Measurements from ENCODE around the gene MAPK4.

The MAPK4 gene

DNA sequence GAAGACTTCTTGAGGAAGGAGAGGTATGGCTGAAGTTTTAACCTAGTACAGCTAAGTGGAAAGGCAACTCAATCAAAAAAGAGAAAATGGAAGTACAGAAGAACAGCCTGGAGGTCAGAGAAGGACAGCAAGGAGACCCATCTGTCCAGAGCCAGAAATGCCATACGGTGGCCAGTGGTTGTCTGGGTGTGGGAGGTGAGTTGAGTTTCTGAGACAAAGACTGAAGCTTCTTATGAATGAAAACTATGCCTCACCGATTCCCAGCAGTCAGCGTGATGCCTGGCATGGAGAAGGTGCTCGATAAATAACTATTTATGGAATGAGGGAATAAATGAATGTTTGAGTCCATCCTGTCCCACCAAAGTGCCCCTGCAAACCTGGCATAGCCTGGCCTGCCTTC is 161.1 kb downstream of the MAPK4 start:
- TF ChIP-seq, protein P1, sequence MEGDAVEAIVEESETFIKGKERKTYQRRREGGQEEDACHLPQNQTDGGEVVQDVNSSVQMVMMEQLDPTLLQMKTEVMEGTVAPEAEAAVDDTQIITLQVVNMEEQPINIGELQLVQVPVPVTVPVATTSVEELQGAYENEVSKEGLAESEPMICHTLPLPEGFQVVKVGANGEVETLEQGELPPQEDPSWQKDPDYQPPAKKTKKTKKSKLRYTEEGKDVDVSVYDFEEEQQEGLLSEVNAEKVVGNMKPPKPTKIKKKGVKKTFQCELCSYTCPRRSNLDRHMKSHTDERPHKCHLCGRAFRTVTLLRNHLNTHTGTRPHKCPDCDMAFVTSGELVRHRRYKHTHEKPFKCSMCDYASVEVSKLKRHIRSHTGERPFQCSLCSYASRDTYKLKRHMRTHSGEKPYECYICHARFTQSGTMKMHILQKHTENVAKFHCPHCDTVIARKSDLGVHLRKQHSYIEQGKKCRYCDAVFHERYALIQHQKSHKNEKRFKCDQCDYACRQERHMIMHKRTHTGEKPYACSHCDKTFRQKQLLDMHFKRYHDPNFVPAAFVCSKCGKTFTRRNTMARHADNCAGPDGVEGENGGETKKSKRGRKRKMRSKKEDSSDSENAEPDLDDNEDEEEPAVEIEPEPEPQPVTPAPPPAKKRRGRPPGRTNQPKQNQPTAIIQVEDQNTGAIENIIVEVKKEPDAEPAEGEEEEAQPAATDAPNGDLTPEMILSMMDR (IDR thresholded peaks at IDR 0.05): no peak
- no peak for TF ChIP-seq ZFX (IDR thresholded peaks at IDR 0.05; ENCODE audit: borderline replicate concordance)
- no peak overlapping the region for H3K27ac ChIP-seq

DNA sequence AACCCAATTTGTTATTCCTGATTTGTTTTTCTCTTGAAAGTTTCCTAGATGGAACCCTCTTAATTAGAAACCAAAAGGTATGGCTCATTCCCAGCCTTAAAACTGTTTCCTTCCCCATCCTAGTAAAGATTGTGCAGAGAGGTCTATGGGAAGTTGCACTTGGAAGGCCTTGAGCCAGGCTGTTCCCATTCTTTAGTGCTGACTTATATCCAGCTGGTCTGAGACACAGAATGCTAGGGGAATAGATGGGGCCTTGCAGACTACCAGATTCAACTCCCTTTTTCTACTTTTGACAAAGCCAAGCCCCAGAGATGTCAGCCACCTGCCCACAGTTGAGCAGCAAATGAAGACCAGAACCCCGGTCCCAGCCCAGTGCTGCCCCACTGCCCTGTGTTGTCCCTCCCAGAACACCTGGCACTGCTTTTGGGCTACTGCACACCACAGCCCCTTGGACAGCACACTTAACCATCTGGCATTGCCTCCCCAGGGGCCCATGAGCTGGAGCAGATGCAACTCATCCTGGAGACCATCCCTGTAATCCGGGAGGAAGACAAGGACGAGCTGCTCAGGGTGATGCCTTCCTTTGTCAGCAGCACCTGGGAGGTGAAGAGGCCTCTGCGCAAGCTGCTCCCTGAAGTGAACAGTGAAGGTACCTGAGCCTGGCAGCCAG is 161.7 kb downstream of the MAPK4 start:
- no peak overlapping the region for H3K27ac ChIP-seq
- no peak for TF ChIP-seq ZFX (IDR thresholded peaks at IDR 0.05; ENCODE audit: borderline replicate concordance)
- TF ChIP-seq, protein P1 (IDR thresholded peaks at IDR 0.05): no peak

DNA sequence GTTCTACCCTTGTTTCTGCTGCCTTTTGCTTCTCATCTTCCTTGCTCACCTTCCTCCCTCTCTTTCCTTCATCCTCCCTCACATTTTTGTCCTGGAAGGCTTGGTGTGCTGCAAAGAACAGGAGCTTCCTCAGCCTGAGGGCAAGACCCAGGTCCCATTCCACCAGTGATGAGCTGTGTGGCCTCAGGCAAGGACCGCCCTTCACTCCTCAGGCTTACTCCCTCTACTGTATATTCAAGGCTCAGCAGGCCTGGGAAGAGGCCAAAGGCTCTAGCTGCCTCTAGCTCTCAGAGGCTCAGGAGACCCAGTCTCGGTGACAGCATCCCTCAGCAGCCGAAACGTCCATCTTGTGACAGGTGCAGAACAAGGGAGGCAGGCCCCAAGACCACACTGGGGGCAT is 162.4 kb downstream of the MAPK4 start:
- H3K27ac ChIP-seq: no peak overlapping the region
- TF ChIP-seq ZFX (IDR thresholded peaks at IDR 0.05; ENCODE audit: borderline replicate concordance): no peak
- TF ChIP-seq, protein P1 (IDR thresholded peaks at IDR 0.05): no peak

DNA sequence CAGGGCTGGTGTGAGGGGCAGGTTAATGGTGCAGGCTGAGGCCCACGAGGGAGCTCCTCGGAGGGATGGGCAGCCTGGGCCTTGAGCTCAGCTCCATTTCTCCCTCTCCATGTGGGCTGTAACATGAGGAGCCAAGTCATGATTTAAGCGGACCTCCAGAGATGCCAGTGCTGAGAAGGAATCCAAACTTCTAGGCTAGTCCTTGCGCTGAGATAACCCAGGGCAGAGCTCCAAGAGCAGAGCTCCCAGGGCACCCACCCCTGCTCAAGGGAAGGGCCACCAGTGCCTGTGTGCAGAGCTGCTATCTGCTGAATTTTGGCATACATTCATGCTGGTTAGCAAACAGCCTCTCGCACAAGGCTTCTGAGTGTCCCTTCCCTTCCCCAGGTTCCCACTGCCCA is 164.9 kb downstream of the MAPK4 start:
- no peak overlapping the region for H3K27ac ChIP-seq
- TF ChIP-seq ZFX (IDR thresholded peaks at IDR 0.05; ENCODE audit: borderline replicate concordance): no peak
- TF ChIP-seq, protein P1 (IDR thresholded peaks at IDR 0.05): no peak

DNA sequence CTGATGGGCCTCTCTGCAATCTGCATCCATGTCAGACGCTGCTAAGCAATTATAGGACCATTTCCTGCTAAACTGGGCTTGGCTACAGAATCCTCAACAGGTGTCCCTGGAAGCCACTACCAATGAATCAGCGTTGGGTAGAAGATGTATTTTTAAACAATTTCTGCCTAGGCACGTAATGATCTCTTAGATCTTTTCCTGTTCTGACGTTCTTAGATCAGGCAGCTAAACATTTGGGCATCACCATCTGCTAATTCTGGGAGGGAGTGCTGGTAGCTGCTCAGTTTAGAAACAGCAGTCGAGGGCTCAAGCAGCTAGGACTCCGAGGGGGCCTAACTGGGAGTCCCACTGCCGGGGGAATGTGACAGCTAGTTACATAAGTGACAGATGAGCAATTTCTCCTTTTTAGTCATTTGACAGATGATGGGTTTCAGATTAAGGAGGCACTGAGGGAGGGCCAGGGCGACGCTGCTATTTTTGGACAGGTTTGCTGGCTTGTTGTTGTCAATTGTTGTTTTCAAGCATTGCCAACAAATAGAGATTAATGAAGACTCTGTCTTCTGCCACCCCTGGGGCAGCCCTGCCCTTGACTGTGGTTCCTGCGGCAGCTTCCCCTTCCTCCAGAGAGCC is 167.2 kb downstream of the MAPK4 start:
- no peak for TF ChIP-seq ZFX (IDR thresholded peaks at IDR 0.05; ENCODE audit: borderline replicate concordance)
- TF ChIP-seq, protein P1 (IDR thresholded peaks at IDR 0.05): no peak
- H3K27ac ChIP-seq: no peak overlapping the region

DNA sequence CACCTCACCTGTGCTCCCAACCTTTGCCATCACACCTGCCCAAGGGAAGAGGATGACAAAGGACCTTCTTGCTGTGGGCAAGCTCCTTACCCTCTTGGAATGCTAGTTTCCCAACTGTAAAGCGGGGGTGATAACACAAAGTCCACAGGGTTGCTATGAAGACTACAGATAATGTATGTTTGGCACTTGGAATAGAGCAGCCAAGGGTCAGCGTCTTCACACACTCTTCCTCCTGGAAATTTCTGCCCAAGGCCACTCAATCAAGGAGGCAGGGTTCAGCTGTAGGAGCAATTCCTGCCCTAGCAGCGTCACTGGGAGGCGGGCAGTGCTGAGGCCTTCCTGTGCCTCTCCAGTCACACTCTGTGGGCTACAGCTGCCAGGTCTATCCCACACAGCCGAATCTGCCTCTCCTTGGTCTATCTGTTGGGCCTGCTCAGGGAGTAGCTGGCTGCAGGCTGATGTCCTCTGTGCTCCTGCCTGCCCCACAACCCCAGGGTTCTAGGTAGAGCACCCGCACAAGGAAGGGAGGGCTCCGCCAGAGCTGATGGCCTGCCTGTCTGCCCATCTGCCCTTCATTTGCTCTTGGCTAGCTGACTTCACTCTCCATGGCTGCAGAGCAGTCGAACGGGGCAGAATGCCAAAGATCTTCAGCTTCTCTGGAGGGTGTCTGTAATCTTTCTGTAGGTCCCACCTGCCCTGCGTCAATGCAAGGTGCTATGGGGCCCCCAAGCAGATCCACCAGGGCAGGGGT is 168.0 kb downstream of the MAPK4 start:
- TF ChIP-seq, protein P1 (IDR thresholded peaks at IDR 0.05): no peak
- TF ChIP-seq ZFX (IDR thresholded peaks at IDR 0.05; ENCODE audit: borderline replicate concordance): no peak
- H3K27ac ChIP-seq: no peak overlapping the region

DNA sequence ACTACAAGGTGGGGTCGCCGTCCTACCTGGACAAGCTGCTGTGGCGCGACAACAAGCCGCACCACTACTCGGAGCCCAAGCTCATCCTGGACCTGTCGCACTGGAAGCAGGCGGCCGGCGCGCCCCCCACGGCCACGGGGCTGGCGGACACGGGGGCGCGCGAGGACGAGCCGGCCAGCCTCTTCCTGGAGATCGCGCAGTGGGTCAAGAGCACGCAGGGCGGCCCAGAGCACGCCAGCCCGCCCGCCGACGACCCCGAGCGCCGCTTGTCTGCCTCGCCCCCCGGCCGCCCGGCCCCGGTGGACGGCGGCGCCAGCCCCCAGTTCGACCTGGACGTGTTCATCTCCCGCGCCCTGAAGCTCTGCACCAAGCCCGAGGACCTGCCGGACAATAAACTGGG is 169.5 kb downstream of the MAPK4 start:
- TF ChIP-seq ZFX (IDR thresholded peaks at IDR 0.05; ENCODE audit: borderline replicate concordance): no peak
- no peak overlapping the region for H3K27ac ChIP-seq

All from 22Rv1 (cell line).